Smooth muscle cell (in vitro differentiated cells): ENCODE measurements around the gene ZSCAN9. TPM values are rescaled to one million over a fixed set of nuclear protein-coding genes. Genes with fewer than 3 reads are reported as not detected.

Source experiments
- DNase-seq: peaks from one replicate; lab custom pipeline; 2025; ENCODE audit not compliant: unreplicated experiment; lab: John Stamatoyannopoulos, UW
- H2AFZ ChIP-seq: fragments of 200-600 bp; sonication (generic); 2 replicates; pipeline ENCODE4 v1.6.0; 2016; ENCODE audit warnings: antibody characterized with exemption, low read depth, mild to moderate bottlenecking
- H3F3A ChIP-seq: fragments of 200-600 bp; sonication (generic); 2 replicates; pipeline ENCODE4 v1.6.0; 2017; ENCODE audit warnings: antibody characterized with exemption, low read depth
- H3K27ac ChIP-seq: fragments of 200-600 bp; sonication (generic); 2 replicates; pipeline ENCODE4 v1.5.1; 2016; ENCODE audit warnings: low read depth, mild to moderate bottlenecking
- H3K27me3 ChIP-seq: fragments of 200-600 bp; sonication (generic); 2 replicates; pipeline ENCODE4 v1.6.1; 2016; ENCODE audit warnings: low read depth, mild to moderate bottlenecking
- H3K36me3 ChIP-seq: fragments of 200-600 bp; sonication (generic); 2 replicates; pipeline ENCODE4 v1.5.1; 2016; ENCODE audit warnings: low read depth
- H3K4me1 ChIP-seq: fragments of 200-600 bp; sonication (generic); 2 replicates; pipeline ENCODE4 v1.5.1; 2016; ENCODE audit warnings: low read depth
- H3K4me2 ChIP-seq: fragments of 200-600 bp; sonication (generic); 2 replicates; pipeline ENCODE4 v1.6.0; 2016; ENCODE audit warnings: mild to moderate bottlenecking
- H3K4me3 ChIP-seq: fragments of 200-600 bp; sonication (generic); 2 replicates; pipeline ENCODE4 v1.5.1; 2016; ENCODE audit warnings: mild to moderate bottlenecking
- H3K79me2 ChIP-seq: fragments of 200-600 bp; sonication (generic); 2 replicates; pipeline ENCODE4 v1.6.0; 2016; ENCODE audit warnings: low read depth, mild to moderate bottlenecking
- H3K9ac ChIP-seq: fragments of 200-600 bp; sonication (generic); 2 replicates; pipeline ENCODE4 v1.6.0; 2016; ENCODE audit warnings: low read depth
- H3K9me3 ChIP-seq: fragments of 200-600 bp; sonication (generic); replicated peaks from 2 replicates; pipeline ENCODE4 v1.5.1; 2016; ENCODE audit warnings: low read depth
- H4K20me1 ChIP-seq: fragments of 200-600 bp; sonication (generic); 2 replicates; pipeline ENCODE4 v1.6.0; 2016; ENCODE audit warnings: low read depth
- CTCF ChIP-seq: fragments of 200-600 bp; sonication (generic); IDR thresholded peaks from 2 replicates; pipeline ENCODE4 v1.5.1; 2017; ENCODE audit warnings: borderline replicate concordance, mild to moderate bottlenecking, antibody characterized with exemption; ENCODE audit not compliant: insufficient read depth, poor library complexity, severe bottlenecking
- WGBS: methylation state at CpG from one replicate; pipeline ENCODE4 v1.1.7; 2016; ENCODE audit warnings: low lambda C conversion rate; 5-methylcytosine and 5-hydroxymethylcytosine counted together
- polyA plus RNA-seq: library from polyadenylated mRNA; unstranded; fragments of >200 nt; fragmentation: Nextera tagmentation; extraction: Ambion mirVana; gene quantifications from 2 replicates; pipeline ENCODE4 v1.2.1, GENCODE V29; 2016
- total RNA-seq: library from RNA; depleted of rRNA; stranded (reverse); fragments of >200 nt; gene quantifications from 2 replicates; pipeline ENCODE4 v1.2.3, GENCODE V29; 2014

ZSCAN9 gene
- total and polyA plus RNA-seq, 2 experiments from 2014 or later: 7.3 to 18.3 TPM

GRCh38 chr6:28212510-28213212 is 12.4 kb upstream of the ZSCAN9 start:
- Histone ChIP-seq H3K4me1 (peaks cover 9% of the 10 kb centered on the region), H3K9me3 (no peaks in the 10 kb centered on the region), H4K20me1 (no peaks in the 10 kb centered on the region), H2AFZ (peak overlapping the region; percentile 39), H3K79me2 (no peaks in the 10 kb centered on the region), H3F3A (no peaks in the 10 kb centered on the region), H3K27me3 (peaks cover 85% of the 10 kb centered on the region), H3K9ac (no peak overlapping the region), H3K36me3 (no peaks in the 10 kb centered on the region), H3K27ac (no peak overlapping the region), H3K4me3 (peak overlapping the region; percentile 49), H3K4me2 (peak overlapping the region; percentile 82)
- no peak for DNase-seq
- WGBS: 2% methylated on average over 21 of the region's 21 CpGs
- no peak for TF ChIP-seq CTCF

- WGBS: 31% methylated on average over 2 of the region's 2 CpGs
- TF ChIP-seq CTCF: no peak
- H3K9ac ChIP-seq: no peak overlapping the region
- peaks cover 81% of the 10 kb centered on the region for H3K27me3 ChIP-seq
- H3K79me2 ChIP-seq: no peaks in the 10 kb centered on the region
- DNase-seq: no peak
- H3K36me3 ChIP-seq: no peaks in the 10 kb centered on the region
- no peaks in the 10 kb centered on the region for H3F3A ChIP-seq
- H3K4me1 ChIP-seq: peaks cover 9% of the 10 kb centered on the region
- H4K20me1 ChIP-seq: no peaks in the 10 kb centered on the region
- H3K27ac ChIP-seq: no peak overlapping the region
- peak overlapping the region; percentile 49 for H3K4me3 ChIP-seq
- no peaks in the 10 kb centered on the region for H3K9me3 ChIP-seq
- no peak overlapping the region for H2AFZ ChIP-seq
- H3K4me2 ChIP-seq: peak overlapping the region; percentile 82
Measured at GRCh38 chr6:28213213-28213523, 11.9 kb upstream of the ZSCAN9 start.

GRCh38 chr6:28215425-28215824 is 9.7 kb upstream of the ZSCAN9 start:
- no peak overlapping the region for H3K9ac ChIP-seq
- no peak overlapping the region for H3K4me3 ChIP-seq
- H3K9me3 ChIP-seq: no peaks in the 10 kb centered on the region
- H3K4me2 ChIP-seq: no peak overlapping the region
- H3K79me2 ChIP-seq: no peaks in the 10 kb centered on the region
- H3K36me3 ChIP-seq: no peaks in the 10 kb centered on the region
- no peaks in the 10 kb centered on the region for H4K20me1 ChIP-seq
- peaks cover 64% of the 10 kb centered on the region for H3K27me3 ChIP-seq
- peaks cover 7% of the 10 kb centered on the region for H3K4me1 ChIP-seq
- H3F3A ChIP-seq: no peaks in the 10 kb centered on the region
- no peak overlapping the region for H2AFZ ChIP-seq
- DNase-seq: no peak
- 73% methylated on average over 8 of the region's 8 CpGs for WGBS
- no peak overlapping the region for H3K27ac ChIP-seq
- no peak for TF ChIP-seq CTCF

GRCh38 chr6:28217890-28218289 is 7.2 kb upstream of the ZSCAN9 start:
- WGBS: 95% methylated on average over 11 of the region's 12 CpGs
- no peak overlapping the region for H3K27ac ChIP-seq
- no peak overlapping the region for H3K9ac ChIP-seq
- no peak overlapping the region for H2AFZ ChIP-seq
- no peak for DNase-seq
- peak overlapping the region; percentile 80 for H3K4me3 ChIP-seq
- peaks cover 7% of the 10 kb centered on the region for H3K4me1 ChIP-seq
- no peaks in the 10 kb centered on the region for H3K36me3 ChIP-seq
- no peaks in the 10 kb centered on the region for H3K9me3 ChIP-seq
- H4K20me1 ChIP-seq: no peaks in the 10 kb centered on the region
- TF ChIP-seq CTCF: no peak
- peaks cover 50% of the 10 kb centered on the region for H3K27me3 ChIP-seq
- peak overlapping the region; percentile 97 for H3K4me2 ChIP-seq
- no peaks in the 10 kb centered on the region for H3K79me2 ChIP-seq
- no peaks in the 10 kb centered on the region for H3F3A ChIP-seq
